ENCODE data around the gene MED13L.

Gene MED13L

GRCh38 chr12:116122628-116123027 is 154.9 kb downstream of the MED13L start:
- DNase-seq: no peak

GRCh38 chr12:116121453-116121871 is 156.0 kb downstream of the MED13L start:
- no peak for DNase-seq

GRCh38 chr12:116116650-116117424 is 160.7 kb downstream of the MED13L start:
- DNase-seq: no peak

GRCh38 chr12:116113398-116114130 is 163.9 kb downstream of the MED13L start:
- DNase-seq: no peak

- DNase-seq: no peak
These were observed 170.6 kb downstream of the MED13L start for GRCh38 chr12:116106870-116107269.

- DNase-seq: no peak
These were observed 173.2 kb downstream of the MED13L start for GRCh38 chr12:116104167-116104767.

- DNase-seq: no peak
These were observed 175.5 kb downstream of the MED13L start for GRCh38 chr12:116101991-116102390.

GRCh38 chr12:116099652-116100432 is 177.7 kb downstream of the MED13L start:
- DNase-seq: no peak

- DNase-seq: no peak
These were observed 180.6 kb downstream of the MED13L start for GRCh38 chr12:116096874-116097273.

GRCh38 chr12:116094475-116094874 is 183.0 kb downstream of the MED13L start:
- no peak for DNase-seq

- no peak for DNase-seq
These were observed 183.6 kb downstream of the MED13L start for GRCh38 chr12:116093915-116094314.

GRCh38 chr12:116092776-116093175 is 184.7 kb downstream of the MED13L start:
- DNase-seq: no peak

- DNase-seq: no peak
These were observed 185.3 kb downstream of the MED13L start for GRCh38 chr12:116092162-116092561.

GRCh38 chr12:116091579-116091978 is 185.9 kb downstream of the MED13L start:
- no peak for DNase-seq

- no peak for DNase-seq
These were observed 187.0 kb downstream of the MED13L start for GRCh38 chr12:116090516-116090915.

GRCh38 chr12:116089080-116089479 is 188.4 kb downstream of the MED13L start:
- DNase-seq: no peak

GRCh38 chr12:116087962-116088361 is 189.5 kb downstream of the MED13L start:
- DNase-seq: no peak

- no peak for DNase-seq
These were observed 190.1 kb downstream of the MED13L start for GRCh38 chr12:116087399-116087798.

- no peak for DNase-seq
These were observed 197.1 kb downstream of the MED13L start for GRCh38 chr12:116080415-116080814.

- DNase-seq: no peak
These were observed 199.1 kb downstream of the MED13L start for GRCh38 chr12:116078396-116078795.

- no peak for DNase-seq
These were observed 200.1 kb downstream of the MED13L start for GRCh38 chr12:116077431-116077830.

- no peak for DNase-seq
These were observed 201.1 kb downstream of the MED13L start for GRCh38 chr12:116076399-116076798.

GRCh38 chr12:116074686-116075085 is 202.8 kb downstream of the MED13L start:
- DNase-seq: no peak
